Measurements from ENCODE around the gene LUC7L.

Gene LUC7L

DNA sequence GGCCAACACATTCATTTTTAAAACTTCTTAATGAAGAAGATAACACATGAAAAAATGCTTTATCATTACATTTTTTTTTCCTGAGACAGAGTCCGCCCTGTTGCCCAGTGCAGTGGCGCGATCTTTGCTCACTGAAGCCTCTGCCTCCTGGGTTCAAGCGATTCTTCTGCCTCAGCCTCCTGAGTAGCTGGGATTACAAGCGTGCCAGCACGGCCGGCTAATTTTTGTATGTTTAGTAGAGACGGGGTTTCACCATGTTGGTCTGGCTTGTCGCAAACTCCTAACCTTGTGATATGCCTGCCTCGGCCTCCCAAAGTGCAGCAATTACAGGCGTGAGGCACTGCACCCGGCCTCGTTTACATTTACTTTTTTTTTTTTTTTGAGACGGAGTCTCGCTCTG lies 35.8 kb downstream of the LUC7L start:
- no peak overlapping the region for H2BK12ac ChIP-seq (ENCODE audit: low read length)
- H4K8ac ChIP-seq (ENCODE audit: low read depth, low read length): no peak overlapping the region
- H2BK120ac ChIP-seq (ENCODE audit: insufficient read depth, low read length, poor library complexity): no peak overlapping the region
- no peak overlapping the region for H3K14ac ChIP-seq (ENCODE audit: low read length)
- H3K4me3 ChIP-seq (ENCODE audit: low read depth, low read length): no peak overlapping the region
- H3K4ac ChIP-seq (ENCODE audit: low read depth, low read length): no peak overlapping the region
- WGBS (ENCODE audit: extremely low coverage, insufficient coverage, insufficient read length): no CpG with 5 or more reads among the region's 15 CpGs
- peak; percentile 86 to 88 for DNase-seq
- H3K18ac ChIP-seq (ENCODE audit: low read length): no peak overlapping the region
- H2BK5ac ChIP-seq (ENCODE audit: low read depth, low read length, poor library complexity): no peak overlapping the region
- no peak overlapping the region for H3K23ac ChIP-seq (ENCODE audit: low read length)
- H3K4me1 ChIP-seq (ENCODE audit: control insufficient read depth in 1 of 2, insufficient read depth in 2 of 2, low read length in 2 of 2): no peaks in the 10 kb centered on the region
- no peaks in the 10 kb centered on the region for H3K9me3 ChIP-seq (ENCODE audit: insufficient read depth, low read depth, low read length)
- H3K4me2 ChIP-seq (ENCODE audit: low read length): no peak overlapping the region
- H4K91ac ChIP-seq (ENCODE audit: low read depth, low read length): no peak overlapping the region
- H3K36me3 ChIP-seq (ENCODE audit: control insufficient read depth in 1 of 2, insufficient read depth in 2 of 2, low read length in 2 of 2): peaks cover 87 to 90% of the 10 kb centered on the region in 2 experiments
- H3K27ac ChIP-seq (ENCODE audit: low read depth, low read length): no peak overlapping the region
- H3K27me3 ChIP-seq (ENCODE audit: insufficient read depth, low read length): no peaks in the 10 kb centered on the region
- H2AFZ ChIP-seq (ENCODE audit: insufficient read depth, low read length, poor library complexity): no peak overlapping the region
- no peaks in the 10 kb centered on the region for H3K79me2 ChIP-seq (ENCODE audit: control insufficient read depth, insufficient read depth, low read length, poor library complexity)
- no peaks in the 10 kb centered on the region for H3K79me1 ChIP-seq (ENCODE audit: low read length)
- H2AK5ac ChIP-seq (ENCODE audit: low read length): no peak overlapping the region
- no peak overlapping the region for H4K12ac ChIP-seq (ENCODE audit: low read depth, low read length)
- no peak overlapping the region for H3K9ac ChIP-seq (ENCODE audit: low read length)

DNA sequence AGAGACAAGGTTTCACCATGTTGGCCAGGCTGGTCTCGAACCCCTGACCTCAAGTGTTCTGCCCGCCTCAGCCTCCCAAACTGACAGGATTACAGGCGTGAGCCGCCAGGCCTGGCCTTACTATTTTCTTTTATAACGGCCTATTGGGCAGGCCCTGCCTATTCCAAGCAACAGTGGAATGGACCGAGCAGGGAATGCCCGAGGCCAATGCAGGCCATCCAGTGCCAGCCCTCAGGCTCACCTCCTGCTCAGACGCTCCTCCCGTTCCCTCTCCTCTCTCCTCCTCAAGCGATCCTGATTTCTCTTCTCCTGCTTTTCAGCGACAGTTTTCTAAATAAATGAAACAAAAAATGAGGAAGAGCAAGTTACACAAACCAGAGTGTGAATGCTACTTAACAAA lies 36.6 kb downstream of the LUC7L start:
- H2BK12ac ChIP-seq (ENCODE audit: low read length): no peak overlapping the region
- no peak overlapping the region for H2AFZ ChIP-seq (ENCODE audit: insufficient read depth, low read length, poor library complexity)
- no peak overlapping the region for H2BK5ac ChIP-seq (ENCODE audit: low read depth, low read length, poor library complexity)
- H4K12ac ChIP-seq (ENCODE audit: low read depth, low read length): no peak overlapping the region
- no peaks in the 10 kb centered on the region for H3K27me3 ChIP-seq (ENCODE audit: insufficient read depth, low read length)
- H3K27ac ChIP-seq (ENCODE audit: low read depth, low read length): no peak overlapping the region
- H3K4me3 ChIP-seq (ENCODE audit: low read depth, low read length): no peak overlapping the region
- no CpG with 5 or more reads among the region's 11 CpGs for WGBS (ENCODE audit: extremely low coverage, insufficient coverage, insufficient read length)
- no peak overlapping the region for H3K18ac ChIP-seq (ENCODE audit: low read length)
- H3K9ac ChIP-seq (ENCODE audit: low read length): peak overlapping the region; percentile 33
- H3K4me2 ChIP-seq (ENCODE audit: low read length): no peak overlapping the region
- no peak overlapping the region for H4K8ac ChIP-seq (ENCODE audit: low read depth, low read length)
- H3K4ac ChIP-seq (ENCODE audit: low read depth, low read length): no peak overlapping the region
- H3K9me3 ChIP-seq (ENCODE audit: insufficient read depth, low read depth, low read length): no peaks in the 10 kb centered on the region
- no peak overlapping the region for H4K91ac ChIP-seq (ENCODE audit: low read depth, low read length)
- H3K23ac ChIP-seq (ENCODE audit: low read length): no peak overlapping the region
- DNase-seq: peak; percentile 77 to 83
- peaks cover 85 to 87% of the 10 kb centered on the region in 2 experiments for H3K36me3 ChIP-seq (ENCODE audit: control insufficient read depth in 1 of 2, insufficient read depth in 2 of 2, low read length in 2 of 2)
- no peaks in the 10 kb centered on the region for H3K4me1 ChIP-seq (ENCODE audit: control insufficient read depth in 1 of 2, insufficient read depth in 2 of 2, low read length in 2 of 2)
- H3K79me2 ChIP-seq (ENCODE audit: control insufficient read depth, insufficient read depth, low read length, poor library complexity): no peaks in the 10 kb centered on the region
- no peaks in the 10 kb centered on the region for H3K79me1 ChIP-seq (ENCODE audit: low read length)
- no peak overlapping the region for H2AK5ac ChIP-seq (ENCODE audit: low read length)
- H3K14ac ChIP-seq (ENCODE audit: low read length): no peak overlapping the region
- H2BK120ac ChIP-seq (ENCODE audit: insufficient read depth, low read length, poor library complexity): no peak overlapping the region

DNA sequence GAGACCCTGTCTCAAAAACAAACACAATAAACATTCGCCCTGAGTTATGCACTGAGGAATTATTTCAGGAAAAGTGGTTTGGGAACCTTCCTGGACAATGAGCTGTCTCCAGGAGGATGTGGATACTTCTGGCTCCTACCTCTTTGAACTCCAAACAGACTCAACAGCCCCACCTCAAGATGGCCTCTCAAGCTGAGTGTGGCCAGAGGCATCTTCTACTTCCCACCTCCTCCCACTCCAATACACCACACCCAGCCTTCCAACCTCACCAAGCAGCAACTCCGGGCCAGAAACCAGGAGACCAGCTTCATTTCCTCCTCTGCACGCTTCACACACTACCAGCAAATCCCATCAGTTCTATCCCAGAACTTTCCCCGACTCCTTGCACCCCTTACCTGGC lies 37.4 kb downstream of the LUC7L start:
- Histone ChIP-seq H3K4ac (ENCODE audit: low read depth, low read length) (no peak overlapping the region), H2AK5ac (ENCODE audit: low read length) (no peak overlapping the region), H3K14ac (ENCODE audit: low read length) (no peak overlapping the region), H2BK5ac (ENCODE audit: low read depth, low read length, poor library complexity) (no peak overlapping the region), H3K4me3 (ENCODE audit: low read depth, low read length) (no peak overlapping the region), H3K23ac (ENCODE audit: low read length) (no peak overlapping the region), H2AFZ (ENCODE audit: insufficient read depth, low read length, poor library complexity) (no peak overlapping the region), H3K9me3 (ENCODE audit: insufficient read depth, low read depth, low read length) (no peaks in the 10 kb centered on the region), H3K4me1 (ENCODE audit: control insufficient read depth in 1 of 2, insufficient read depth in 2 of 2, low read length in 2 of 2) (no peaks in the 10 kb centered on the region), H4K91ac (ENCODE audit: low read depth, low read length) (no peak overlapping the region), H3K79me2 (ENCODE audit: control insufficient read depth, insufficient read depth, low read length, poor library complexity) (no peaks in the 10 kb centered on the region), H4K8ac (ENCODE audit: low read depth, low read length) (no peak overlapping the region), H2BK12ac (ENCODE audit: low read length) (no peak overlapping the region), H3K27ac (ENCODE audit: low read depth, low read length) (no peak overlapping the region), H3K36me3 (ENCODE audit: control insufficient read depth in 1 of 2, insufficient read depth in 2 of 2, low read length in 2 of 2) (peaks cover 84 to 86% of the 10 kb centered on the region in 2 experiments), H3K9ac (ENCODE audit: low read length) (no peak overlapping the region), H4K12ac (ENCODE audit: low read depth, low read length) (no peak overlapping the region), H3K27me3 (ENCODE audit: insufficient read depth, low read length) (no peaks in the 10 kb centered on the region), H3K79me1 (ENCODE audit: low read length) (no peaks in the 10 kb centered on the region), H2BK120ac (ENCODE audit: insufficient read depth, low read length, poor library complexity) (no peak overlapping the region), H3K4me2 (ENCODE audit: low read length) (no peak overlapping the region), H3K18ac (ENCODE audit: low read length) (no peak overlapping the region)
- DNase-seq: peak; percentile 74 to 79
- no CpG with 5 or more reads among the region's 4 CpGs for WGBS (ENCODE audit: extremely low coverage, insufficient coverage, insufficient read length)

GRCh38 chr16:189604-190186 lies 39.6 kb downstream of the LUC7L start:
- Histone ChIP-seq H3K4me2 (ENCODE audit: low read length) (no peak overlapping the region), H3K4ac (ENCODE audit: low read depth, low read length) (no peak overlapping the region), H2BK5ac (ENCODE audit: low read depth, low read length, poor library complexity) (no peak overlapping the region), H4K12ac (ENCODE audit: low read depth, low read length) (no peak overlapping the region), H3K79me1 (ENCODE audit: low read length) (no peaks in the 10 kb centered on the region), H3K9ac (ENCODE audit: low read length) (no peak overlapping the region), H4K8ac (ENCODE audit: low read depth, low read length) (no peak overlapping the region), H3K23ac (ENCODE audit: low read length) (no peak overlapping the region), H2AK5ac (ENCODE audit: low read length) (no peak overlapping the region), H3K9me3 (ENCODE audit: insufficient read depth, low read depth, low read length) (no peaks in the 10 kb centered on the region), H3K27ac (ENCODE audit: low read depth, low read length) (no peak overlapping the region), H3K18ac (ENCODE audit: low read length) (no peak overlapping the region), H3K14ac (ENCODE audit: low read length) (no peak overlapping the region), H2BK12ac (ENCODE audit: low read length) (no peak overlapping the region), H2AFZ (ENCODE audit: insufficient read depth, low read length, poor library complexity) (no peak overlapping the region), H3K79me2 (ENCODE audit: control insufficient read depth, insufficient read depth, low read length, poor library complexity) (no peaks in the 10 kb centered on the region), H3K36me3 (ENCODE audit: control insufficient read depth in 1 of 2, insufficient read depth in 2 of 2, low read length in 2 of 2) (peaks cover 74 to 76% of the 10 kb centered on the region in 2 experiments), H4K91ac (ENCODE audit: low read depth, low read length) (no peak overlapping the region), H3K4me1 (ENCODE audit: control insufficient read depth in 1 of 2, insufficient read depth in 2 of 2, low read length in 2 of 2) (no peaks in the 10 kb centered on the region), H3K27me3 (ENCODE audit: insufficient read depth, low read length) (no peaks in the 10 kb centered on the region), H3K4me3 (ENCODE audit: low read depth, low read length) (no peak overlapping the region), H2BK120ac (ENCODE audit: insufficient read depth, low read length, poor library complexity) (no peak overlapping the region)
- DNase-seq: no peak
- no CpG with 5 or more reads among the region's 34 CpGs for WGBS (ENCODE audit: extremely low coverage, insufficient coverage, insufficient read length)
